ENCODE data around the gene ARID4B. TPM values are rescaled to one million over a fixed set of nuclear protein-coding genes. Genes with fewer than 3 reads are reported as not detected.

Gene ARID4B
- polyA plus RNA-seq, 1 donor (not counting 4 experiments of a cell fraction or from before 2014, with no cell fraction given) = 12.7 TPM

- no peaks in the 10 kb centered on the region for H4K20me1 ChIP-seq (ENCODE audit: control insufficient read depth, extremely low read depth, insufficient read depth, low read length)
- no peak overlapping the region for H3K4me2 ChIP-seq (ENCODE audit: control insufficient read depth, extremely low read depth, insufficient read depth, low read depth, low read length)
- H3K9me1 ChIP-seq (ENCODE audit: control insufficient read depth, extremely low read depth, insufficient read depth, low read length) = no peaks in the 10 kb centered on the region
- no peak overlapping the region for H3K4me3 ChIP-seq (ENCODE audit: control insufficient read depth in 2 of 3, extremely low read depth in 1 of 3, insufficient read depth in 2 of 3, low read depth in 1 of 3, low read length in 3 of 3)
- dilution Hi-C loops (cut with MboI; ENCODE audit: extremely low pct_ligation_motif_present, low sequenced_read_pairs) = no loop called here
- FAIRE-seq (no peak), DNase-seq (ENCODE audit: low read depth, low spot score) (no peak)
- no peak overlapping the region for H2AFZ ChIP-seq (ENCODE audit: control insufficient read depth, low read length)
- H3K27ac ChIP-seq (ENCODE audit: control insufficient read depth, insufficient read depth, low read length) = no peak overlapping the region
- H3K36me3 ChIP-seq (ENCODE audit: control insufficient read depth in 2 of 2, extremely low read depth in 1 of 2, insufficient read depth in 2 of 2, low read length in 2 of 2) = peaks cover 0 to 4% of the 10 kb centered on the region in 2 experiments
- no peaks in the 10 kb centered on the region for H3K4me1 ChIP-seq (ENCODE audit: control insufficient read depth, extremely low read depth, insufficient read depth, low read length)
- no peak for TF ChIP-seq EZH2 (IDR thresholded peaks at IDR 0.05; ENCODE audit: low read length)
- no peak for TF ChIP-seq CTCF (optimal IDR thresholded peaks at IDR 0.05 in 1 of 3, IDR thresholded peaks at IDR 0.05 in 1 of 3, conservative IDR thresholded peaks at IDR 0.05 in 1 of 3; ENCODE audit: extremely low read depth in 1 of 3, insufficient read depth in 2 of 3, low read length in 3 of 3)
- H3K27me3 ChIP-seq (ENCODE audit: control insufficient read depth, extremely low read depth, insufficient read depth, low read length) = no peaks in the 10 kb centered on the region
- H3K9ac ChIP-seq (ENCODE audit: control insufficient read depth, extremely low read depth, insufficient read depth, low read length) = no peak overlapping the region
- H3K79me2 ChIP-seq (ENCODE audit: control insufficient read depth, insufficient read depth, low read length) = peaks cover 9% of the 10 kb centered on the region
- H3K9me3 ChIP-seq (ENCODE audit: control insufficient read depth, low read depth, low read length) = no peaks in the 10 kb centered on the region
These were observed 73.3 kb downstream of the ARID4B start for GRCh38 chr1:235254721-235255120.

- dilution Hi-C loops (cut with MboI; ENCODE audit: extremely low pct_ligation_motif_present, low sequenced_read_pairs) = no loop called here
- no peak overlapping the region for H3K9ac ChIP-seq (ENCODE audit: control insufficient read depth, extremely low read depth, insufficient read depth, low read length)
- no peaks in the 10 kb centered on the region for H3K9me3 ChIP-seq (ENCODE audit: control insufficient read depth, low read depth, low read length)
- no peak overlapping the region for H3K27ac ChIP-seq (ENCODE audit: control insufficient read depth, insufficient read depth, low read length)
- no peak for DNase-seq (ENCODE audit: low read depth, low spot score)
- H3K36me3 ChIP-seq (ENCODE audit: control insufficient read depth in 2 of 2, extremely low read depth in 1 of 2, insufficient read depth in 2 of 2, low read length in 2 of 2) = peaks cover 0 to 1% of the 10 kb centered on the region in 2 experiments
- no peaks in the 10 kb centered on the region for H3K4me1 ChIP-seq (ENCODE audit: control insufficient read depth, extremely low read depth, insufficient read depth, low read length)
- no peaks in the 10 kb centered on the region for H3K9me1 ChIP-seq (ENCODE audit: control insufficient read depth, extremely low read depth, insufficient read depth, low read length)
- H2AFZ ChIP-seq (ENCODE audit: control insufficient read depth, low read length) = no peak overlapping the region
- H4K20me1 ChIP-seq (ENCODE audit: control insufficient read depth, extremely low read depth, insufficient read depth, low read length) = no peaks in the 10 kb centered on the region
- no peak overlapping the region for H3K4me2 ChIP-seq (ENCODE audit: control insufficient read depth, extremely low read depth, insufficient read depth, low read depth, low read length)
- peak; percentile 46 for FAIRE-seq
- TF ChIP-seq CTCF (optimal IDR thresholded peaks at IDR 0.05 in 1 of 3, IDR thresholded peaks at IDR 0.05 in 1 of 3, conservative IDR thresholded peaks at IDR 0.05 in 1 of 3; ENCODE audit: extremely low read depth in 1 of 3, insufficient read depth in 2 of 3, low read length in 3 of 3) (peak; percentile 85 to 92 (median 91)), EZH2 (IDR thresholded peaks at IDR 0.05; ENCODE audit: low read length) (no peak)
- H3K4me3 ChIP-seq (ENCODE audit: control insufficient read depth in 2 of 3, extremely low read depth in 1 of 3, insufficient read depth in 2 of 3, low read depth in 1 of 3, low read length in 3 of 3) = no peak overlapping the region
- H3K27me3 ChIP-seq (ENCODE audit: control insufficient read depth, extremely low read depth, insufficient read depth, low read length) = no peaks in the 10 kb centered on the region
- H3K79me2 ChIP-seq (ENCODE audit: control insufficient read depth, insufficient read depth, low read length) = peaks cover 7% of the 10 kb centered on the region
These were observed 74.6 kb downstream of the ARID4B start for GRCh38 chr1:235253219-235253962.

Measured in keratinocyte (primary cell).